IMR-90 (cell line): ENCODE data around the gene DUSP10.

Experiments used
- BHLHE40 ChIP-seq: fragments of 150-350 bp; IDR thresholded peaks from 2 replicates; pipeline ENCODE4 v1.6.1; 2016; ENCODE audit warnings: mild to moderate bottlenecking, low read depth, low read length
- CHD1 ChIP-seq: IDR thresholded peaks from 2 replicates; pipeline ENCODE4 v1.6.1; 2012; ENCODE audit warnings: low read depth, low read length, improper control_type of control experiment
- ELK1 ChIP-seq: fragments of 150-350 bp; IDR thresholded peaks from 2 replicates; pipeline ENCODE4 v1.6.1; 2016; ENCODE audit warnings: low read depth, mild to moderate bottlenecking, low read length, moderate library complexity, borderline replicate concordance
- FOS ChIP-seq: fragments of 150-350 bp; IDR thresholded peaks from 2 replicates; pipeline ENCODE4 v1.6.1; 2016; ENCODE audit warnings: low read depth, low read length
- POLR2A ChIP-seq: IDR thresholded peaks from 2 replicates; pipeline ENCODE4 v1.6.1; 2012; ENCODE audit warnings: mild to moderate bottlenecking, low read depth, low read length
- RAD21 ChIP-seq: IDR thresholded peaks from 2 replicates; pipeline ENCODE4 v1.6.1; 2012; ENCODE audit warnings: low read length, improper control_type of control experiment
- TF ChIP-seq, protein P1 (sequence below): conservative IDR thresholded peaks from 2 replicates; pipeline ENCODE4 v1.5.1; 2012; ENCODE audit warnings: mild to moderate bottlenecking, low read depth, low read length, improper control_type of control experiment

DNA sequence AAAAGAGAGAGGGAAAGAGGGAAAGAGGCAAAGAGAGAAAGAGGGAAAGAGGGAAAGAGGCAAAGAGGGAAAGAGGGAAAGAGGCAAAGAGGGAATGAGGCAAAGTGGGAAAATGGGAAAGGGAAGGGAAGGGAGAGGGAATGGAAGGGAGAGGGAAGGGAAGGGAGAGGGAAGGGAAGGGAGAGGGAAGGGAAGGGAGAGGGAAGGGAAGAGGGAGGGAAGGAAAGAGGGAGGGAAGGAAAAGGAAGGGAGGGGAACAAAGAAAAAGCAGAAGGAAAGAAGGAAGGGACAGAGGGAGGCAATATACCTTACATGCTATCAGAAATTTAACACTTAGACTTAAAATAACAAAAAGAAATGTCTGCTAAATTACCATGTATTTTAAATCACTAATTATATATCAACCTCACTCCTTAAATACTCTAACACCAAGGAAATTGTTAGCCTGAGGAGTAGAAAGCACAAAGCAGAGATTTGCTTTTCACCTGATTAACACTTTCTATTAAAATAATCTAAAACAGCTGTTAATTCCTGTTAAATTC lies 41.8 kb downstream of the DUSP10 start:
- no peak for TF ChIP-seq POLR2A
- TF ChIP-seq FOS, result no peak
- no peak for TF ChIP-seq BHLHE40
- TF ChIP-seq, protein P1, sequence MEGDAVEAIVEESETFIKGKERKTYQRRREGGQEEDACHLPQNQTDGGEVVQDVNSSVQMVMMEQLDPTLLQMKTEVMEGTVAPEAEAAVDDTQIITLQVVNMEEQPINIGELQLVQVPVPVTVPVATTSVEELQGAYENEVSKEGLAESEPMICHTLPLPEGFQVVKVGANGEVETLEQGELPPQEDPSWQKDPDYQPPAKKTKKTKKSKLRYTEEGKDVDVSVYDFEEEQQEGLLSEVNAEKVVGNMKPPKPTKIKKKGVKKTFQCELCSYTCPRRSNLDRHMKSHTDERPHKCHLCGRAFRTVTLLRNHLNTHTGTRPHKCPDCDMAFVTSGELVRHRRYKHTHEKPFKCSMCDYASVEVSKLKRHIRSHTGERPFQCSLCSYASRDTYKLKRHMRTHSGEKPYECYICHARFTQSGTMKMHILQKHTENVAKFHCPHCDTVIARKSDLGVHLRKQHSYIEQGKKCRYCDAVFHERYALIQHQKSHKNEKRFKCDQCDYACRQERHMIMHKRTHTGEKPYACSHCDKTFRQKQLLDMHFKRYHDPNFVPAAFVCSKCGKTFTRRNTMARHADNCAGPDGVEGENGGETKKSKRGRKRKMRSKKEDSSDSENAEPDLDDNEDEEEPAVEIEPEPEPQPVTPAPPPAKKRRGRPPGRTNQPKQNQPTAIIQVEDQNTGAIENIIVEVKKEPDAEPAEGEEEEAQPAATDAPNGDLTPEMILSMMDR, result no peak
- no peak for TF ChIP-seq ELK1
- no peak for TF ChIP-seq CHD1
- no peak for TF ChIP-seq RAD21
